ENCODE measurements around the gene SACS. TPM values are rescaled to one million over a fixed set of nuclear protein-coding genes. Genes with fewer than 3 reads are reported as not detected.

SACS gene
- total RNA-seq, 2 donors from 2014 or later = 8.6 to 10.5 TPM

GRCh38 chr13:23330356-23330755 lies 103.1 kb downstream of the SACS start:
- TF ChIP-seq POLR2A (IDR thresholded peaks at IDR 0.05) = no peak
- TF ChIP-seq, protein P1, sequence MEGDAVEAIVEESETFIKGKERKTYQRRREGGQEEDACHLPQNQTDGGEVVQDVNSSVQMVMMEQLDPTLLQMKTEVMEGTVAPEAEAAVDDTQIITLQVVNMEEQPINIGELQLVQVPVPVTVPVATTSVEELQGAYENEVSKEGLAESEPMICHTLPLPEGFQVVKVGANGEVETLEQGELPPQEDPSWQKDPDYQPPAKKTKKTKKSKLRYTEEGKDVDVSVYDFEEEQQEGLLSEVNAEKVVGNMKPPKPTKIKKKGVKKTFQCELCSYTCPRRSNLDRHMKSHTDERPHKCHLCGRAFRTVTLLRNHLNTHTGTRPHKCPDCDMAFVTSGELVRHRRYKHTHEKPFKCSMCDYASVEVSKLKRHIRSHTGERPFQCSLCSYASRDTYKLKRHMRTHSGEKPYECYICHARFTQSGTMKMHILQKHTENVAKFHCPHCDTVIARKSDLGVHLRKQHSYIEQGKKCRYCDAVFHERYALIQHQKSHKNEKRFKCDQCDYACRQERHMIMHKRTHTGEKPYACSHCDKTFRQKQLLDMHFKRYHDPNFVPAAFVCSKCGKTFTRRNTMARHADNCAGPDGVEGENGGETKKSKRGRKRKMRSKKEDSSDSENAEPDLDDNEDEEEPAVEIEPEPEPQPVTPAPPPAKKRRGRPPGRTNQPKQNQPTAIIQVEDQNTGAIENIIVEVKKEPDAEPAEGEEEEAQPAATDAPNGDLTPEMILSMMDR (IDR thresholded peaks at IDR 0.05) = no peak
- no peaks in the 10 kb centered on the region for H3K36me3 ChIP-seq (replicated peaks in 1 of 2; ENCODE audit: insufficient read depth in 1 of 2, low read depth in 2 of 2)
- H3K27ac ChIP-seq = no peak overlapping the region
- H3K27me3 ChIP-seq = no peaks in the 10 kb centered on the region
- ATAC-seq (no peak), DNase-seq (no peak)
- intact Hi-C loops (cut with DNase I) = no loop called here
- H3K4me3 ChIP-seq = no peak overlapping the region
- 78 to 80% methylated on average over 6 of the region's 6 CpGs for WGBS, 2 donors
- no peaks in the 10 kb centered on the region for H3K9me3 ChIP-seq
- H3K4me1 ChIP-seq = no peaks in the 10 kb centered on the region

DNA sequence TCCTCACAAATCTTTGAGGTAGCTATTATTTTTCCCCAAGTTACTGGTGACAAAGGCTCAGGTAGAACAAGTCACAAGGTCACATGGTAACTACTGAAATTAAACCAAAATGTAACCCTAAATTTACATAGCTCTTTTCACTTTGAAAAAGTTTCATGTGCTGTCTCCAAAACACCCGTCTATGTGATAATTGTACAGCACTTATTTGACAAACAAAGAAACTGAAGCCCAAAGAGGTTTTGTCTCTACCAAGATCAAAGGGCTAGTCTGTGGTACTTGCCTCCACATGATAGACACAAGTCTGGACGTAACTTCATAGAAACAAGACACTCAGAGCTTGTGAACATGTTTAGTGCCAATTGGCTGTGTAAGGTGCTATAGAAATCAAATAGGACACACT lies 108.3 kb downstream of the SACS start:
- DNase-seq (no peak), ATAC-seq (no peak)
- Histone ChIP-seq H3K27me3 (no peaks in the 10 kb centered on the region), H3K36me3 (replicated peaks in 1 of 2; ENCODE audit: insufficient read depth in 1 of 2, low read depth in 2 of 2) (no peaks in the 10 kb centered on the region), H3K4me1 (no peaks in the 10 kb centered on the region), H3K4me3 (no peak overlapping the region), H3K9me3 (no peaks in the 10 kb centered on the region), H3K27ac (no peak overlapping the region)
- TF ChIP-seq POLR2A (IDR thresholded peaks at IDR 0.05) = no peak
- TF ChIP-seq, protein P1 (IDR thresholded peaks at IDR 0.05) = no peak
- 69 to 70% methylated on average over 2 of the region's 2 CpGs for WGBS, 2 donors
- intact Hi-C loops (cut with DNase I) = no loop called here

- intact Hi-C loops (cut with DNase I) = no loop called here
- 60 to 66% methylated on average over 17 of the region's 17 CpGs for WGBS, 2 donors
- no peaks in the 10 kb centered on the region for H3K27me3 ChIP-seq
- ATAC-seq (no peak), DNase-seq (no peak)
- no peak overlapping the region for H3K4me3 ChIP-seq
- H3K36me3 ChIP-seq (replicated peaks in 1 of 2; ENCODE audit: insufficient read depth in 1 of 2, low read depth in 2 of 2) = no peaks in the 10 kb centered on the region
- H3K4me1 ChIP-seq = no peaks in the 10 kb centered on the region
- H3K9me3 ChIP-seq = no peaks in the 10 kb centered on the region
- H3K27ac ChIP-seq = no peak overlapping the region
- TF ChIP-seq, protein P1 (IDR thresholded peaks at IDR 0.05) = no peak
- no peak for TF ChIP-seq POLR2A (IDR thresholded peaks at IDR 0.05)
These were observed 109.4 kb downstream of the SACS start for GRCh38 chr13:23323946-23324709.

GRCh38 chr13:23322353-23323336 lies 110.9 kb downstream of the SACS start:
- H3K36me3 ChIP-seq (replicated peaks in 1 of 2; ENCODE audit: insufficient read depth in 1 of 2, low read depth in 2 of 2) = no peaks in the 10 kb centered on the region
- TF ChIP-seq POLR2A (IDR thresholded peaks at IDR 0.05) = no peak
- TF ChIP-seq, protein P1 (IDR thresholded peaks at IDR 0.05) = no peak
- H3K9me3 ChIP-seq = no peaks in the 10 kb centered on the region
- no peaks in the 10 kb centered on the region for H3K27me3 ChIP-seq
- DNase-seq (no peak), ATAC-seq (no peak)
- intact Hi-C loops (cut with DNase I) = no loop called here
- 77 to 84% methylated on average over 12 to 19 of the region's 19 CpGs for WGBS, 2 donors
- no peak overlapping the region for H3K4me3 ChIP-seq
- H3K27ac ChIP-seq = no peak overlapping the region
- no peaks in the 10 kb centered on the region for H3K4me1 ChIP-seq
